HL-60 (cell line): Measurements from ENCODE around the gene GALT.

Experiments used
- CTCF ChIP-seq: IDR thresholded peaks from one replicate; pipeline ENCODE4 v1.5.1; 2011; ENCODE audit warnings: low read length, control low read depth, inconsistent platforms; ENCODE audit not compliant: insufficient read depth
- REST ChIP-seq: IDR thresholded peaks from 2 replicates; pipeline ENCODE4 v1.6.1; 2012; ENCODE audit warnings: low read depth; ENCODE audit not compliant: insufficient replicate concordance
- SPI1 ChIP-seq: IDR thresholded peaks from 2 replicates; pipeline ENCODE4 v1.6.1; 2012; ENCODE audit warnings: low read depth, mild to moderate bottlenecking, borderline replicate concordance

- TF ChIP-seq SPI1 (no peak), CTCF (no peak), REST (no peak)
These were observed 39.1 kb upstream of the GALT start for GRCh38 chr9:34607331-34607730.
